ENCODE results near the gene PIP4P1. TPM values are rescaled to one million over a fixed set of nuclear protein-coding genes. Genes with fewer than 3 reads are reported as not detected.

The PIP4P1 gene
- total and polyA plus RNA-seq, 10 of the 15 experiments (the other 5 are each of a cell fraction or from before 2014, with no cell fraction given) = 19.1 to 47.4 (median 39.7) TPM

- peak; percentile 46 for TF ChIP-seq E2F8 (IDR thresholded peaks at IDR 0.05; ENCODE audit: low read depth, partially characterized antibody)
- peak; percentile 42; the same call in 1 of the 2 replicates for TF ChIP-seq FOXM1 (IDR thresholded peaks at IDR 0.05; ENCODE audit: low read depth, low read length)
- peak; percentile 91 for TF ChIP-seq E2F4 (IDR thresholded peaks at IDR 0.05; ENCODE audit: low read depth, low read length)
- TF ChIP-seq CEBPB (IDR thresholded peaks at IDR 0.05; ENCODE audit: borderline replicate concordance in 1 of 2, low read depth in 2 of 2, low read length in 2 of 2) = no peak
- TF ChIP-seq NFYA (IDR thresholded peaks at IDR 0.05; ENCODE audit: borderline replicate concordance, low read depth, low read length) = peak; percentile 63
- peak; percentile 81 for TF ChIP-seq DPF2 (IDR thresholded peaks at IDR 0.05)
- no peak; the same call in 1 of the 2 replicates for TF ChIP-seq CBX5 (IDR thresholded peaks at IDR 0.05; ENCODE audit: low read depth)
- peak; percentile 83 for TF ChIP-seq IRF3 (IDR thresholded peaks at IDR 0.05)
- TF ChIP-seq SMC3 (IDR thresholded peaks at IDR 0.05; ENCODE audit: borderline replicate concordance, low read length) = no peak
- 0 out of 2 replicates have a peak, but pooled peaks have one; percentile 11 for TF ChIP-seq ZNF24 (IDR thresholded peaks at IDR 0.05)
- peak; percentile 75 for TF ChIP-seq MXI1 (IDR thresholded peaks at IDR 0.05; ENCODE audit: low read depth, low read length)
- TF ChIP-seq MYC (IDR thresholded peaks at IDR 0.05; ENCODE audit: insufficient read depth, insufficient read length, insufficient replicate concordance, low read length, severe bottlenecking) = peak; percentile 84
- TF ChIP-seq TCF3 (IDR thresholded peaks at IDR 0.05; ENCODE audit: borderline replicate concordance, insufficient read depth, low read depth, low read length) = no peak
- TF ChIP-seq PRDM15 (CRISPR knock-in tag; IDR thresholded peaks at IDR 0.05) = peak; percentile 72; the same call in 1 of the 2 replicates
Measured at GRCh38 chr14:20461225-20462141, at the start of gene PIP4P1 (continued).
